CD8-positive, alpha-beta memory T cell (primary cell): ENCODE data around the gene IQCF2. TPM values are rescaled to one million over a fixed set of nuclear protein-coding genes. Genes with fewer than 3 reads are reported as not detected.
"Not testable (repeated sequence)": the region's sequence is repeated elsewhere in the genome, so short reads cannot be mapped to it uniquely, and the experiment has no call there.

ENCODE experiments used
- CTCF ChIA-PET: fragments of 350-600 bp; sonication (Branson Sonifier 250); formaldehyde crosslinking; loops from one replicate; lab custom pipeline; 2021; ENCODE audit warnings: antibody characterized with exemption; lab: Charles Lee
- POLR2A ChIA-PET: fragments of 350-600 bp; sonication (Branson Sonifier 250); formaldehyde crosslinking; loops from one replicate; lab custom pipeline; 2021; ENCODE audit warnings: antibody characterized with exemption; lab: Charles Lee
- DNase-seq, 5 donors: peaks; one replicate each; pipeline versions ENCODE4 v3.0.0 to v3.0.0-alpha.2; 2020 to 2022; ENCODE audit warnings: mixed read lengths in 1 of 5
- H3K27ac ChIP-seq: one replicate; pipeline ENCODE4 v1.7.0; 2013; ENCODE audit warnings: low read depth, mild to moderate bottlenecking, low read length, moderate library complexity
- H3K27me3 ChIP-seq: 2 replicates; pipeline ENCODE4 v1.7.0; 2013; ENCODE audit warnings: low read length, mild to moderate bottlenecking; ENCODE audit not compliant: insufficient read depth, poor library complexity, severe bottlenecking
- H3K36me3 ChIP-seq: 2 replicates; pipeline ENCODE4 v1.7.0; 2013; ENCODE audit warnings: mild to moderate bottlenecking, low read length, moderate library complexity; ENCODE audit not compliant: insufficient read depth
- H3K4me1 ChIP-seq: 2 replicates; pipeline ENCODE4 v1.7.0; 2013; ENCODE audit warnings: mild to moderate bottlenecking, low read length, moderate library complexity; ENCODE audit not compliant: insufficient read depth
- H3K4me3 ChIP-seq: 2 replicates; pipeline ENCODE4 v1.7.0; 2013; ENCODE audit warnings: mild to moderate bottlenecking, low read length
- H3K9me3 ChIP-seq: 2 replicates; pipeline ENCODE4 v1.7.0; 2013; ENCODE audit warnings: mild to moderate bottlenecking, low read length
- H3K27ac Mint-ChIP-seq, 8 donors: one replicate each; pipeline ENCODE4 v1.8.0; 2020 to 2021; ENCODE audit warnings: mixed read lengths in 8 of 8, mild to moderate bottlenecking in 6 of 8, inconsistent platforms in 3 of 8, moderate library complexity in 3 of 8
- H3K27me3 Mint-ChIP-seq, 2 donors: one replicate each; pipeline ENCODE4 v1.8.0; 2020 to 2021; ENCODE audit warnings: mixed read lengths in 2 of 2, mild to moderate bottlenecking in 1 of 2, moderate library complexity in 1 of 2
- H3K36me3 Mint-ChIP-seq, 3 donors: one replicate each; pipeline ENCODE4 v1.8.0; 2020 to 2021; ENCODE audit warnings: mixed read lengths in 3 of 3, inconsistent platforms in 1 of 3, mild to moderate bottlenecking in 1 of 3
- H3K4me1 Mint-ChIP-seq, 3 donors: one replicate each; pipeline ENCODE4 v1.8.0; 2020 to 2021; ENCODE audit warnings: mixed read lengths in 3 of 3, inconsistent platforms in 1 of 3, mild to moderate bottlenecking in 1 of 3
- H3K4me3 Mint-ChIP-seq, 7 donors: one replicate each; pipeline ENCODE4 v1.8.0; 2020 to 2021; ENCODE audit warnings: mixed read lengths in 7 of 7, mild to moderate bottlenecking in 6 of 7, moderate library complexity in 4 of 7, inconsistent platforms in 2 of 7
- H3K9me3 Mint-ChIP-seq, 5 donors: one replicate each; pipeline ENCODE4 v1.8.0; 2020 to 2022; ENCODE audit warnings: mixed read lengths in 5 of 5, mild to moderate bottlenecking in 3 of 5, moderate library complexity in 2 of 5, inconsistent platforms in 1 of 5
- polyA plus RNA-seq: library from polyadenylated mRNA; unstranded; fragments of 300-500 nt; fragmentation: Illumina TruSeq; gene quantifications from one replicate; pipeline ENCODE4 v1.2.3, GENCODE V29; 2021
- total RNA-seq, 2 experiments: library from RNA; stranded (reverse); gene quantifications; one replicate each; pipeline ENCODE4 v1.2.3, GENCODE V29; 2021

IQCF2 gene
- total and polyA plus RNA-seq, 3 experiments from 2014 or later, result not detected

DNA sequence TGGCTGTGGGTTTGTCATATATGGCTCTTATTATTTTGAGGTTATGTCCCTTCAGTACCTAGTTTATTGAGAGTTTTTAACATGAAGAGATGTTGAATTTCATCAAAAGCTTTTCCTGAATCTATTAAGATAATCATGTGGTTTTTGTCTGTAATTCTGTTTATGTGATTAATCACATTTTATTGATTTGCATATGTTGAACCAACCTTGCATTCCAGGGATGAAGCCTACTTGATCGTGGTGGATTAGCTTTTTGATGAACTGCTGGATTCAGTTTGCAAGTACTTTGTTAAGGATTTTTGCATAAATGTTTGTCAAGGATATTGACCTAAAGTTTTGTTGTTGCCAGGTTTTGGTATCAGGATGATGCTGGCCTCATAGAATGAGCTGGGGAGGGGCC, 33.1 kb upstream of the IQCF2 start:
- Mint-ChIP-seq H3K4me3 (no peak overlapping the region), H3K27ac (no peak overlapping the region), H3K36me3 (peaks cover 0 to 15% (median 6%) of the 10 kb centered on the region in 3 donors), H3K4me1 (peaks cover 6 to 20% (median 8%) of the 10 kb centered on the region in 3 donors), H3K9me3 (peaks cover 13 to 21% (median 18%) of the 10 kb centered on the region in 5 donors), H3K27me3 (peaks cover 12 to 21% of the 10 kb centered on the region in 2 donors)
- CTCF ChIA-PET, result no interaction called here
- Histone ChIP-seq H3K27me3 (no peaks in the 10 kb centered on the region), H3K27ac (no peak overlapping the region), H3K4me1 (peaks cover 5% of the 10 kb centered on the region), H3K9me3 (no peaks in the 10 kb centered on the region), H3K36me3 (no peaks in the 10 kb centered on the region), H3K4me3 (no peak overlapping the region)
- POLR2A ChIA-PET, result no interaction called here
- no peak for DNase-seq

DNA sequence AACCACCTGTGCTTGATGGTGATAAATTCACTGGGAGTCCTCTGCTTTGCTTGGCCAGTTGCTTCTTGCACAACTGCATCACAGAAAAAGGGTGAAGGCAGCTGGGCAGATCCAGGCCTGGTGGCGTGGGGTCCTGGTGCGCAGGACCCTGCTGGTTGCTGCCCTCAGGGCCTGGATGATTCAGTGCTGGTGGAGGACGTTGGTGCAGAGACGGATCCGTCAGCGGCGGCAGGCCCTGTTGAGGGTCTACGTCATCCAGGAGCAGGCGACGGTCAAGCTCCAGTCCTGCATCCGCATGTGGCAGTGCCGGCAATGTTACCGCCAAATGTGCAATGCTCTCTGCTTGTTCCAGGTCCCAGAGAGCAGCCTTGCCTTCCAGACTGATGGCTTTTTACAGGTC, 31.1 kb upstream of the IQCF2 start:
- H3K36me3 Mint-ChIP-seq, result peaks cover 0 to 21% (median 6%) of the 10 kb centered on the region in 3 donors
- peaks cover 13 to 25% (median 23%) of the 10 kb centered on the region in 5 donors for H3K9me3 Mint-ChIP-seq
- H3K27ac Mint-ChIP-seq, result no peak overlapping the region
- H3K4me1 Mint-ChIP-seq, result peaks cover 0 to 11% (median 0%) of the 10 kb centered on the region in 3 donors
- peaks cover 27 to 33% of the 10 kb centered on the region in 2 donors for H3K27me3 Mint-ChIP-seq
- Histone ChIP-seq H3K9me3 (no peaks in the 10 kb centered on the region), H3K27me3 (no peaks in the 10 kb centered on the region), H3K27ac (no peak overlapping the region), H3K36me3 (no peaks in the 10 kb centered on the region), H3K4me3 (no peak overlapping the region), H3K4me1 (no peaks in the 10 kb centered on the region)
- no peak for DNase-seq
- ChIA-PET POLR2A (no interaction called here), CTCF (no interaction called here)
- no peak overlapping the region for H3K4me3 Mint-ChIP-seq

GRCh38 chr3:51830836-51831385, 30.5 kb upstream of the IQCF2 start:
- no peak overlapping the region for H3K27ac ChIP-seq
- H3K4me3 ChIP-seq, result no peak overlapping the region
- ChIA-PET CTCF (no interaction called here), POLR2A (no interaction called here)
- H3K27ac Mint-ChIP-seq, result no peak overlapping the region
- peaks cover 13 to 25% (median 23%) of the 10 kb centered on the region in 5 donors for H3K9me3 Mint-ChIP-seq
- H3K4me1 Mint-ChIP-seq, result peaks cover 0 to 11% (median 0%) of the 10 kb centered on the region in 3 donors
- H3K36me3 Mint-ChIP-seq, result peaks cover 0 to 21% (median 6%) of the 10 kb centered on the region in 3 donors
- peaks cover 27 to 37% of the 10 kb centered on the region in 2 donors for H3K27me3 Mint-ChIP-seq
- DNase-seq, result no peak
- no peaks in the 10 kb centered on the region for H3K27me3 ChIP-seq
- H3K4me3 Mint-ChIP-seq, result no peak overlapping the region
- H3K36me3 ChIP-seq, result no peaks in the 10 kb centered on the region
- H3K9me3 ChIP-seq, result no peaks in the 10 kb centered on the region
- no peaks in the 10 kb centered on the region for H3K4me1 ChIP-seq

GRCh38 chr3:51836606-51837005, 24.8 kb upstream of the IQCF2 start:
- no peak overlapping the region for H3K27ac Mint-ChIP-seq
- H3K9me3 ChIP-seq, result no peaks in the 10 kb centered on the region
- no peaks in the 10 kb centered on the region for H3K4me1 Mint-ChIP-seq
- no peak for DNase-seq
- H3K4me1 ChIP-seq, result no peaks in the 10 kb centered on the region
- ChIA-PET CTCF (no interaction called here), POLR2A (no interaction called here)
- no peak overlapping the region for H3K27ac ChIP-seq
- H3K36me3 ChIP-seq, result no peaks in the 10 kb centered on the region
- no peaks in the 10 kb centered on the region for H3K27me3 ChIP-seq
- peaks cover 0 to 6% (median 0%) of the 10 kb centered on the region in 3 donors for H3K36me3 Mint-ChIP-seq
- peaks cover 30 to 40% of the 10 kb centered on the region in 2 donors for H3K27me3 Mint-ChIP-seq
- no peak overlapping the region for H3K4me3 ChIP-seq
- peaks cover 0 to 9% (median 4%) of the 10 kb centered on the region in 5 donors for H3K9me3 Mint-ChIP-seq
- H3K4me3 Mint-ChIP-seq, result no peak overlapping the region

- no peaks in the 10 kb centered on the region for H3K27me3 ChIP-seq
- H3K27ac ChIP-seq, result no peak overlapping the region
- H3K9me3 ChIP-seq, result no peaks in the 10 kb centered on the region
- no peaks in the 10 kb centered on the region for H3K4me1 ChIP-seq
- H3K36me3 ChIP-seq, result no peaks in the 10 kb centered on the region
- Mint-ChIP-seq H3K4me3 (no peak overlapping the region), H3K36me3 (peaks cover 0 to 19% (median 0%) of the 10 kb centered on the region in 3 donors), H3K27me3 (peaks cover 19 to 60% of the 10 kb centered on the region in 2 donors), H3K4me1 (no peaks in the 10 kb centered on the region), H3K27ac (no peak overlapping the region), H3K9me3 (peaks cover 12 to 24% (median 21%) of the 10 kb centered on the region in 5 donors)
- ChIA-PET POLR2A (no interaction called here), CTCF (interaction anchor here (0.6 kb wide), 1 partner anchor 1089 kb away, joined by 3 read pairs; no protein-coding TSS in a partner anchor)
- H3K4me3 ChIP-seq, result no peak overlapping the region
- no peak for DNase-seq
Observed at GRCh38 chr3:51845129-51845528, 16.3 kb upstream of the IQCF2 start.

GRCh38 chr3:51855411-51855810, 6.0 kb upstream of the IQCF2 start:
- H3K4me1 ChIP-seq, H3K27ac ChIP-seq, H3K4me3 ChIP-seq, H3K27ac Mint-ChIP-seq, H3K36me3 ChIP-seq, H3K4me3 Mint-ChIP-seq, H3K27me3 ChIP-seq, H3K9me3 Mint-ChIP-seq, DNase-seq, POLR2A ChIA-PET, H3K9me3 ChIP-seq, H3K36me3 Mint-ChIP-seq, H3K4me1 Mint-ChIP-seq, CTCF ChIA-PET: not testable (repeated sequence)
- H3K27me3 Mint-ChIP-seq, result peaks cover 8 to 42% of the 10 kb centered on the region in 2 donors

DNA sequence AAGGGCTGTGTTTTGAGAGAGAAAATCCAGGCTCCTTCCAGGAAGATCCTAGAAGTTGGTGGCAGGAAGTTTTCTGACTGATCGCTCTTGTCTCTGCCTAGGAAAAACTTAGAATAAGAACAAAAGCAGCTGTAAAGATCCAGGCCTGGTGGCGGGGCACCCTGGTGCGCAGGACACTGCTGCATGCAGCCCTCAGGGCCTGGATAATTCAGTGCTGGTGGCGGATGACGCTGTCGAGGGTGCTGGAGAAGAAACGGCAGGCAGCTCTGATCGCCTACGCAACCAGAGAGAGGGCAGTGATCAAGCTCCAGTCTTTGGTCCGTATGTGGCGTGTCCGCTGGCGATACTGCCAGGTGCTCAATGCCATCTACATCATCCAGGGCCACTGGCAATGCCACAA, 1.5 kb downstream of the IQCF2 start:
- Histone ChIP-seq H3K4me3 (no peak overlapping the region), H3K9me3 (no peaks in the 10 kb centered on the region), H3K4me1 (no peaks in the 10 kb centered on the region), H3K36me3 (no peaks in the 10 kb centered on the region), H3K27me3 (no peaks in the 10 kb centered on the region), H3K27ac (no peak overlapping the region)
- no peak overlapping the region for H3K27ac Mint-ChIP-seq
- ChIA-PET CTCF (no interaction called here), POLR2A (no interaction called here)
- no peaks in the 10 kb centered on the region for H3K9me3 Mint-ChIP-seq
- no peaks in the 10 kb centered on the region for H3K4me1 Mint-ChIP-seq
- peaks cover 2 to 26% of the 10 kb centered on the region in 2 donors for H3K27me3 Mint-ChIP-seq
- no peaks in the 10 kb centered on the region for H3K36me3 Mint-ChIP-seq
- no peak for DNase-seq
- no peak overlapping the region for H3K4me3 Mint-ChIP-seq

GRCh38 chr3:51868896-51869295, 7.5 kb downstream of the IQCF2 start:
- H3K27me3 ChIP-seq, H3K4me3 Mint-ChIP-seq, POLR2A ChIA-PET, H3K27ac ChIP-seq, H3K9me3 Mint-ChIP-seq, H3K4me1 Mint-ChIP-seq, H3K36me3 Mint-ChIP-seq, H3K9me3 ChIP-seq, H3K4me3 ChIP-seq, H3K27ac Mint-ChIP-seq, H3K4me1 ChIP-seq, H3K36me3 ChIP-seq, CTCF ChIA-PET, DNase-seq: not testable (repeated sequence)
- peaks cover 2 to 34% of the 10 kb centered on the region in 2 donors for H3K27me3 Mint-ChIP-seq
